Transverse colon (tissue), 4 donors: ENCODE measurements around the gene SLC25A41. TPM values are rescaled to one million over a fixed set of nuclear protein-coding genes. Genes with fewer than 3 reads are reported as not detected.

Source experiments
- DNase-seq: peaks from one replicate; pipeline ENCODE4 v3.0.0-alpha.2; 2019
- H3K27ac ChIP-seq, 4 donors: fragments of 200-600 bp; sonication (generic); 2 replicates each; pipeline ENCODE4 v1.5.1; 2016 to 2018; ENCODE audit warnings: inconsistent platforms in 4 of 4
- H3K27me3 ChIP-seq: fragments of 200-600 bp; sonication (generic); 2 replicates; pipeline ENCODE4 v1.5.1; 2017; ENCODE audit warnings: inconsistent platforms
- H3K36me3 ChIP-seq, 4 donors: fragments of 200-600 bp; sonication (generic); 2 replicates each; pipeline ENCODE4 v1.5.1; 2017 to 2019; ENCODE audit warnings: inconsistent platforms in 4 of 4
- H3K4me1 ChIP-seq, 4 donors: fragments of 200-600 bp; sonication (generic); 2 replicates each; pipeline ENCODE4 v1.5.1; 2017 to 2020; ENCODE audit warnings: inconsistent platforms in 4 of 4
- H3K4me3 ChIP-seq, 4 donors: fragments of 200-600 bp; sonication (generic); 1 replicate in 1 of 4; 2 replicates in 3 of 4; pipeline versions ENCODE4 v1.5.1 to v1.6.1; 2017 to 2019; ENCODE audit warnings: inconsistent platforms in 4 of 4
- H3K9me3 ChIP-seq, 2 donors: fragments of 200-600 bp; sonication (generic); 2 replicates each; pipeline ENCODE4 v1.5.1; 2017 to 2019; ENCODE audit warnings: inconsistent platforms in 2 of 2
- EP300 ChIP-seq: sonication (generic); formaldehyde crosslinking; IDR thresholded peaks from one replicate; pipeline ENCODE4 v1.6.1; 2017; ENCODE audit warnings: antibody characterized with exemption, low read depth
- POLR2A ChIP-seq: fragments of 450-650 bp; IDR thresholded peaks from one replicate; pipeline ENCODE4 v1.6.1; 2016; ENCODE audit warnings: antibody characterized with exemption, mild to moderate bottlenecking, moderate library complexity
- POLR2AphosphoS5 ChIP-seq, 3 donors: sonication (generic); formaldehyde crosslinking; IDR thresholded peaks; one replicate each; pipeline ENCODE4 v1.6.1; 2016; ENCODE audit warnings: antibody characterized with exemption in 3 of 3
- WGBS, 2 donors: methylation state at CpG; one replicate each; pipeline ENCODE4 v1.1.5; 2018; ENCODE audit warnings: low coverage in 1 of 2; 5-methylcytosine and 5-hydroxymethylcytosine counted together
- in situ Hi-C, 4 donors: fragments of 200-750 bp; cut with MboI; loops; one replicate each; pipeline versions ENCODE4 v1.15.0 to v1.15.1; 2017; ENCODE audit warnings: low sequenced_read_pairs in 3 of 4, low pct_ligation_motif_present in 1 of 4, low pct_unique_long_range_greater_than_20kb in 1 of 4
- intact Hi-C: fragments of 100-400 bp; cut with DNase I; formaldehyde crosslinking; loops from one replicate; pipeline ENCODE4 v1.15.1; 2023; ENCODE audit warnings: low total_unique reads
- total RNA-seq, 4 donors: library from RNA; depleted of rRNA; stranded (reverse); fragments of >200 nt; gene quantifications; one replicate each; pipeline ENCODE4 v1.1.0, GENCODE V29; 2016
- TF ChIP-seq, protein P1 (sequence below), 5 experiments: fragments of 200-600 bp in 3 of 5; fragments of 450-650 bp in 2 of 5; sonication (generic) in 3 of 5; IDR thresholded peaks; 1 replicate in 2 of 5; 2 replicates in 3 of 5; pipeline ENCODE4 v1.5.1; 2016 to 2017; ENCODE audit warnings: antibody characterized with exemption in 5 of 5, inconsistent platforms in 3 of 5, mild to moderate bottlenecking in 2 of 5, moderate library complexity in 1 of 5

The SLC25A41 gene
- total RNA-seq, 4 donors from 2014 or later = 0.32 TPM; not detected in 3

DNA sequence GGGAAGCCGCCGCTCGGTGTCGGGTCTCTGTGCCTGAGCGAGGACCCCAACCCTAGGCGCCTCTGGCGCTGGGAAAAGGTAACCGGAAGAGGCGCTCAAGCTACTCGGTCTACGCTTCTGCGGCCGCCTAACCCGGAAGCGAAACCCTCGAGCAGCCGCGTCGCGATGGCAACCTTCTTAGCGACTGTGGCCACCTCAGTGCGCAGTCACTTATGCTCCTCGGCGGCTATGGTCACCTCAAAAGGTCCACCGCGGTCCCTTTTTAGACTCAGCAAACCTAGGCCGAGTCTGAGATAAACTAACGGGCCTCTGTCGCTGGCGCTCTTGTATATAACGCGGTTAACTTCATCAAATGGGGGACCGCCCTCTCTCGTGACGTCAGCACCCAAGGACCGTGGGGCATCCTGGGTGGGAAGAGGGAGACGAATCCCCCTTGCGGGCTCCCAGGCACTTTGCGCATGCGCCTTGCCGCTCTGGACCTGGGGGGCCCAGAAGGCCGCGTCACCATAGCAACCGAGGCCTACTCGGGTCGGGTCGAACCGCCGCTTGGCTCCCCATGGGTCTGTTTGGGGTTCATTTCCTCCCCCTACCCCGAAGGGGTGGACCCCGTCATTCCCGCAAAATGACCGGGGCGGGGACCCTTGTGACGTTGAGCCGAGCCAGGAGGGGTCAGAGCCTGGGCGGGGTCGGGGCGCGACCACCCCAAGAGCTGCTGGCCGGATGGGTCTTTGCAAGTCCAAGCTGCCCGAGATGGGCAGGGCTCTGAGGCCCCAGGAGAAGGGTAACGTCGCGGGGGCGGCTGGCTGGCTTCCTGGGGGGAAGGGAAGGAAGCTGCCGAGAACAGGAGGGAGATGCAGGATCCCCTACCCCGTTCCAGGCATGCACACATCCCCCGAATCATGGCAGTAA is 40.2 kb downstream of the SLC25A41 start, which contains the start of gene GTF2F1:
GTF2F1 (minus strand) TSS at position 91 of the 909 bp plus-strand sequence. CDS start 169 bp downstream, outside the sequence.
- Histone ChIP-seq H3K27ac (peak within 1 kb of the TSS; percentile 89 to 98 (median 94)), H3K36me3 (peaks cover 0 to 22% (median 6%) of the 10 kb centered on the region in 4 donors), H3K4me1 (peaks cover 5 to 18% (median 8%) of the 10 kb centered on the region in 4 donors), H3K9me3 (no peaks in the 10 kb centered on the region), H3K4me3 (peak within 1 kb of the TSS; percentile 62 to 93 (median 82)), H3K27me3 (no peaks in the 10 kb centered on the region)
- DNase-seq = peak; percentile 93
- peak; percentile 48 for TF ChIP-seq POLR2A
- TF ChIP-seq, protein P1, sequence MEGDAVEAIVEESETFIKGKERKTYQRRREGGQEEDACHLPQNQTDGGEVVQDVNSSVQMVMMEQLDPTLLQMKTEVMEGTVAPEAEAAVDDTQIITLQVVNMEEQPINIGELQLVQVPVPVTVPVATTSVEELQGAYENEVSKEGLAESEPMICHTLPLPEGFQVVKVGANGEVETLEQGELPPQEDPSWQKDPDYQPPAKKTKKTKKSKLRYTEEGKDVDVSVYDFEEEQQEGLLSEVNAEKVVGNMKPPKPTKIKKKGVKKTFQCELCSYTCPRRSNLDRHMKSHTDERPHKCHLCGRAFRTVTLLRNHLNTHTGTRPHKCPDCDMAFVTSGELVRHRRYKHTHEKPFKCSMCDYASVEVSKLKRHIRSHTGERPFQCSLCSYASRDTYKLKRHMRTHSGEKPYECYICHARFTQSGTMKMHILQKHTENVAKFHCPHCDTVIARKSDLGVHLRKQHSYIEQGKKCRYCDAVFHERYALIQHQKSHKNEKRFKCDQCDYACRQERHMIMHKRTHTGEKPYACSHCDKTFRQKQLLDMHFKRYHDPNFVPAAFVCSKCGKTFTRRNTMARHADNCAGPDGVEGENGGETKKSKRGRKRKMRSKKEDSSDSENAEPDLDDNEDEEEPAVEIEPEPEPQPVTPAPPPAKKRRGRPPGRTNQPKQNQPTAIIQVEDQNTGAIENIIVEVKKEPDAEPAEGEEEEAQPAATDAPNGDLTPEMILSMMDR (IDR thresholded peaks at IDR 0.05) = peak in 3 of 5 experiments; percentile 14 to 31 (median 17)
- no peak for TF ChIP-seq EP300
- TF ChIP-seq POLR2AphosphoS5 (IDR thresholded peaks at IDR 0.05) = peak in 2 of 3 donors; percentile 44 to 55
- intact Hi-C loops = loop anchor here (1.0 kb wide), 1 partner anchor 30 kb away; no protein-coding TSS in a partner anchor
- in situ Hi-C loops = no loop called here
- WGBS, 2 donors = 1% methylated on average over 55 of the region's 69 CpGs; no CpG with 5 or more reads in 1 of the 2 donors

DNA sequence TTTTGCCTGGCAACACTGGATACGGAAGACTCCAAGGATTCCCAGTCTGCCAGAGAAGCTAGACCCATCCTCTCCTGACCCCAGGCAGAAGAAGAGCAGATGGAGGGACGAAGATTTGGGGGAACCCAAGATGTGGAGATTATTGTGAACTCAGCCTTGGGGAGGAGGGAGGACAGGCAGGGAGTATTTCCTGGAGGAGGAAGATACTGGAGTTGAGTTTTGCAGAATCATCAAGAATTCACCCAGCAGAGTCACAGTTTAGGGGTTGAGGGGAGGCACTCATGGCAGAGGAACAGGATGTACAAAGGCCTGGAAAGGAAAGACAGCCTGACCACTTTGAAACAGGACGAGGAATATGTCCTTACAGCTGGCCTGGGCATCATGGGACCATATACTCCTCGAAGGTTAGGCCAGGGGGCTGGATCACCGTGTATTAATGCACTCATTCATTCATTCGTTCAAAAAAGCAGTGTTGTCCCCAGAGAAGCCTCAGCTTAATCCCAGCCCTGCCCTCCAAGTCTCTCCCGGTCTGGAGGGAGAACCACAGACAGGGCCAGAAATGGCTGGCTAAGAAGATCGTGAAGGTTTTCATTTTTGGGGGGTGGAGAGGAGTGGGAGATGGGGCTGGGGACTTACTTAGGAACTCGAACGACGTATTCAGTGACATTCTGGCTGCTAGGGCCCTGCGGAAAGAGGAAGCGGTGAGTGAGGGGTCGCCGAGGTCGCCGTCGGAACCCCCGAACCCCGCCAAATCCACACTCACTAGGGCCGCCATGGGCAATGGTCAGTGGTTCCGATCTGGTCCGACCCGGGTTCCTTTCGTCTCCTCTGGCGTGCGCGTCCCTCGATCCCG is 41.1 kb downstream of the SLC25A41 start:
- WGBS, 2 donors = 6 to 89% methylated on average over 2 to 30 of the region's 30 CpGs
- H3K4me3 ChIP-seq = peak overlapping the region; percentile 62 to 93 (median 82)
- intact Hi-C loops = loop anchor here (1.0 kb wide), 1 partner anchor 31 kb away; no protein-coding TSS in a partner anchor
- DNase-seq = no peak
- peaks cover 0 to 31% (median 8%) of the 10 kb centered on the region in 4 donors for H3K36me3 ChIP-seq
- TF ChIP-seq POLR2AphosphoS5 (IDR thresholded peaks at IDR 0.05) (no peak), EP300 (no peak), POLR2A (no peak)
- TF ChIP-seq, protein P1 (IDR thresholded peaks at IDR 0.05) = no peak
- H3K27ac ChIP-seq = peak overlapping the region; percentile 89 to 98 (median 94)
- H3K27me3 ChIP-seq = no peaks in the 10 kb centered on the region
- H3K9me3 ChIP-seq = no peaks in the 10 kb centered on the region
- in situ Hi-C loops = no loop called here
- H3K4me1 ChIP-seq = peaks cover 5 to 18% (median 8%) of the 10 kb centered on the region in 4 donors

DNA sequence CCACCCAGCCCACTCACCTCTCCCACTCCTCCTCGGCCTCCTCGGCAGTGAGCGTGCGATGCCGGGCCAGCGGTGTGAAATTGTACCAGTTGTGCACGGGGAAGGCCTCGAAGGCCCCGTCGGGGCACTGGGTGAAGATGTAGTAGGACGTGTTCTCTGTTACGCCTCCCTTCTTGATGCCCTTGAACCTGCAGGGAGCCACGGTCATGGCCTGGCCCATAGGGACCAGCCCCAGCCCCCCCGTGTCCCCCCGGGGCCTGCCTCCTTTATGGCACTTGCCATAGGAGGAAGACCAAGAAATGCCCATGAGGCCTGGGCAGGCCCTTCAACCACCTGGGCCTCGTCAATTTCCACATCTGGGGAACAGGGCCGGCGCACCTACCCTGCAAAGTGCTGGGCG is 46.2 kb downstream of the SLC25A41 start:
- no peak overlapping the region for H3K27ac ChIP-seq
- in situ Hi-C loops (no loop called here), intact Hi-C loops (no loop called here)
- H3K9me3 ChIP-seq = no peaks in the 10 kb centered on the region
- no peak for DNase-seq
- 94% methylated on average over 19 of the region's 19 CpGs; no CpG with 5 or more reads in 1 of the 2 donors for WGBS, 2 donors
- H3K4me3 ChIP-seq = no peak overlapping the region
- H3K36me3 ChIP-seq = peaks cover 0 to 48% (median 16%) of the 10 kb centered on the region in 4 donors
- peaks cover 3 to 10% (median 5%) of the 10 kb centered on the region in 4 donors for H3K4me1 ChIP-seq
- no peaks in the 10 kb centered on the region for H3K27me3 ChIP-seq
- TF ChIP-seq, protein P1 (IDR thresholded peaks at IDR 0.05) = no peak
- TF ChIP-seq POLR2A (no peak), EP300 (no peak), POLR2AphosphoS5 (IDR thresholded peaks at IDR 0.05) (no peak)
